Adrenal gland (tissue), 12 donors: Measurements from ENCODE around the gene NFE2L2. TPM values are rescaled to one million over a fixed set of nuclear protein-coding genes. Genes with fewer than 3 reads are reported as not detected.

Experiments used
- DNase-seq, 7 donors: peaks; one replicate each; pipeline ENCODE4 v3.0.0-alpha.2; 2019 to 2020
- H3K27ac ChIP-seq, 5 donors: fragments of 200-600 bp; sonication (generic) in 4 of 5; 1 replicate in 3 of 5; 2 replicates in 2 of 5; pipeline versions ENCODE4 v1.5.1 to v1.8.0; 2016 to 2020; ENCODE audit warnings: mild to moderate bottlenecking in 1 of 5
- H3K27me3 ChIP-seq: fragments of 200-600 bp; 2 replicates; pipeline ENCODE4 v1.8.0; 2021
- H3K36me3 ChIP-seq, 2 donors: fragments of 200-600 bp; replicated peaks in 1 of 2; 1 replicate in 1 of 2; 2 replicates in 1 of 2; pipeline versions ENCODE4 v1.5.1 to v1.8.0; 2018 to 2022
- H3K4me1 ChIP-seq, 2 donors: fragments of 200-600 bp; replicated peaks in 1 of 2; 1 replicate in 1 of 2; 2 replicates in 1 of 2; pipeline versions ENCODE4 v1.5.1 to v1.8.0; 2018 to 2021
- H3K4me3 ChIP-seq, 4 donors: fragments of 200-600 bp; sonication (generic) in 3 of 4; one replicate each; pipeline ENCODE4 v1.5.1; 2016 to 2018
- H3K9me3 ChIP-seq, 3 donors: fragments of 200-600 bp; sonication (generic) in 1 of 3; replicated peaks in 1 of 3; 1 replicate in 2 of 3; 2 replicates in 1 of 3; pipeline versions ENCODE4 v1.5.1 to v1.8.0; 2016 to 2021
- POLR2A ChIP-seq, 2 donors: fragments of 450-650 bp; IDR thresholded peaks; one replicate each; pipeline ENCODE4 v1.6.1; 2017; ENCODE audit warnings: antibody characterized with exemption in 2 of 2, mild to moderate bottlenecking in 2 of 2, moderate library complexity in 1 of 2
- WGBS, 4 donors: extraction: QIAGEN DNeasy Blood & Tissue Kit in 2 of 4; methylation state at CpG; one replicate each; pipeline versions ENCODE4 v1.1.5 to v1.1.7; 2013 to 2017; 5-methylcytosine and 5-hydroxymethylcytosine counted together
- intact Hi-C, 2 donors: fragments of 100-400 bp; cut with DNase I; formaldehyde crosslinking; loops; one replicate each; pipeline versions ENCODE4 v1.14.1 to v1.15.0; 2022 to 2023
- polyA plus RNA-seq, 3 donors: library from polyadenylated mRNA; stranded (reverse); fragments of 200-250 nt in 2 of 3; fragments of 350-450 nt in 1 of 3; fragmentation: Illumina TruSeq in 1 of 3; extraction: RNeasy Lipid Tissue Mini Kit (QIAGEN cat#74804) in 1 of 3; gene quantifications; one replicate each; pipeline ENCODE4 v1.2.3, GENCODE V29; 2013 to 2014
- total RNA-seq, 9 donors: library from RNA; depleted of rRNA in 4 of 9; stranded (reverse); fragments of >200 nt in 4 of 9; fragments of 120-200 nt in 1 of 9; fragmentation: NEBNext Ultra II Directional in 1 of 9; extraction: Animal tissue kit (Norgen Biotek cat#: 25700) in 1 of 9; gene quantifications; one replicate each; pipeline versions ENCODE4 v1.1.0 to v1.2.4, GENCODE V29; 2013 to 2023
- TF ChIP-seq, protein P1 (sequence below), 6 experiments: fragments of 450-650 bp in 4 of 6; fragments of 200-600 bp in 2 of 6; sonication (generic) in 1 of 6; IDR thresholded peaks; 1 replicate in 5 of 6; 2 replicates in 1 of 6; pipeline versions ENCODE4 v1.5.1 to v1.8.0; 2016 to 2021; ENCODE audit warnings: antibody characterized with exemption in 6 of 6, mild to moderate bottlenecking in 2 of 6, moderate library complexity in 1 of 6
- donor health status: healthy with polysubstance abuse.
- donor health status: Bipolar disorder and iron deficiency.
- donor health status: DM: yes; HTN: yes; CAD: no.
- donor health status: DM: no; HTN: no; CAD: no.
- donor health status: DM: no; HTN: no; CAD: no.
- donor health status: DM: yes; HTN: yes; CAD: no.

The NFE2L2 gene
- total and polyA plus RNA-seq, 12 donors: 41.1 to 119 (median 80.4) TPM

DNA sequence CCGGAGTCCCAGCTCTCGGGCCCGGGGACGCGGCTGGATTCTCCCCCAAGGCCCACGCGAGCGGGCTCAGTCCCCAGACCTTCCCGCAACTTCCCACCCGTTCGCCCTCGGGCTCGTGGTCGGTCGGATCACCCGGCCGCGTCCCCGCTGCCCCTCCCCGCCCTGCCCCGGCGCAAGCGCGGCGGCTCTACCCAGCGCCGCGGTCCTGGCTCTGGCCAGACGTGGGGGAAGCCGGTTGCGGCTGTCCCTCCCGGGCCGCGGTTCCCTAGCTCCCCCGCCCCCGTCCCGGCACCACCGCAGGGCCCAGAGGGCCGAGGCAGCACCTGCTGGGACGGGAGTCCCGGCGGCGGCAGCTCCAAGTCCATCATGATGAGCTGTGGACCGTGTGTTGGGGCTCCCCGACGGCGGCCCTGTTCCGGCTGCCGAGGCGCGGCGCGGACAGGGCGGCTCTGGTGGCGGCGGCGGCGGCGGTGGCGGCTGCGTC lies 276 bp downstream of the NFE2L2 start:
- no peak for TF ChIP-seq POLR2A (IDR thresholded peaks at IDR 0.05)
- TF ChIP-seq, protein P1, sequence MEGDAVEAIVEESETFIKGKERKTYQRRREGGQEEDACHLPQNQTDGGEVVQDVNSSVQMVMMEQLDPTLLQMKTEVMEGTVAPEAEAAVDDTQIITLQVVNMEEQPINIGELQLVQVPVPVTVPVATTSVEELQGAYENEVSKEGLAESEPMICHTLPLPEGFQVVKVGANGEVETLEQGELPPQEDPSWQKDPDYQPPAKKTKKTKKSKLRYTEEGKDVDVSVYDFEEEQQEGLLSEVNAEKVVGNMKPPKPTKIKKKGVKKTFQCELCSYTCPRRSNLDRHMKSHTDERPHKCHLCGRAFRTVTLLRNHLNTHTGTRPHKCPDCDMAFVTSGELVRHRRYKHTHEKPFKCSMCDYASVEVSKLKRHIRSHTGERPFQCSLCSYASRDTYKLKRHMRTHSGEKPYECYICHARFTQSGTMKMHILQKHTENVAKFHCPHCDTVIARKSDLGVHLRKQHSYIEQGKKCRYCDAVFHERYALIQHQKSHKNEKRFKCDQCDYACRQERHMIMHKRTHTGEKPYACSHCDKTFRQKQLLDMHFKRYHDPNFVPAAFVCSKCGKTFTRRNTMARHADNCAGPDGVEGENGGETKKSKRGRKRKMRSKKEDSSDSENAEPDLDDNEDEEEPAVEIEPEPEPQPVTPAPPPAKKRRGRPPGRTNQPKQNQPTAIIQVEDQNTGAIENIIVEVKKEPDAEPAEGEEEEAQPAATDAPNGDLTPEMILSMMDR (IDR thresholded peaks at IDR 0.05): no peak
- Histone ChIP-seq H3K27ac (peak overlapping the region; percentile 98 to 100 (median 99)), H3K4me1 (peaks cover 21 to 41% of the 10 kb centered on the region in 2 donors), H3K9me3 (no peaks in the 10 kb centered on the region), H3K4me3 (peak overlapping the region; percentile 79 to 96 (median 84)), H3K36me3 (no peaks in the 10 kb centered on the region), H3K27me3 (no peaks in the 10 kb centered on the region)
- intact Hi-C loops: loop anchor here (5.0 to 10.0 kb wide), 3 partner anchors 47 to 99 kb away; no protein-coding TSS in a partner anchor
- WGBS, 4 donors: 0% methylated on average over 50 to 61 of the region's 61 CpGs; no CpG with 5 or more reads in 2 of the 4 donors
- DNase-seq: peak in 4 of 7 donors; percentile 45 to 59 (median 50)

DNA sequence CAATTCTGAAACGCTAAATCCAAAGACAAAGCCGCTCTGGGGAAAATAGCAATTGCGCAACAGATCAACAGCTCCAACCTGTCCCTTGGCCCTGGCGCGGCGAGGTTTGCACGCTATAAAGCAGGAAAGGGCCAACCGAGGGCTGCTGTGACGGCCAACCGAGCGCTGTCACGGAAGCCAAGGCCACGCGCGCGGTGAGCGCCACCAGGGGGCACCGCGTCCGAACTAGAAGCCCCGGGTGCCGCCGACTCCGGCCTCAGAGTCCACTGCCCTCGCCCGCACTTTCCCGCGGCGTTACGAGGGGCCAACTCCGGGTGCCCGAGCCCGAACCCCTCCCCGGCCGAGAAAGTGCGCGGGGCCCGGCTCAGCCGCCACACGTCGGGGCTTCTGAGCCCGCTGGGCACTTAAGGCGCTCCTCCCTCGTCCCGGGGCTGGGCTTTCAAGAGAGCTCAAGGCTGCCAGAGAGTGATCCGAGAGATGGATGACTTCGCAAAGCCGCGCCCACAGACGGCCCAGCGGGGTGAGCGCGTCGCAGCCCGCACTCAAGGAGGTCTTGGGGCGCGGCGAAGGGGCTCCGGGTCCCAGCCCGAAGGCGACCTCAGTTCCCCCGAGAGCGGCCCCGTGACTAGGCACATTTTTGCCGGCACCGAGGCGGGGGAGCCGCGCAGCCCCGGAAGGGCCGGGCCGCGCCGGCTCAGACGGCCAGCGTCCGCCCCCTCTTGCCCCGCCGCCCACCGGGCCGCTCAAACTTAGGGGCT lies 897 bp downstream of the NFE2L2 start:
- DNase-seq: peak; percentile 98 to 99 (median 99)
- Histone ChIP-seq H3K36me3 (no peaks in the 10 kb centered on the region), H3K4me1 (peaks cover 21 to 48% of the 10 kb centered on the region in 2 donors), H3K4me3 (peak overlapping the region; percentile 79 to 96 (median 84)), H3K27ac (peak overlapping the region; percentile 98 to 100 (median 99)), H3K9me3 (no peaks in the 10 kb centered on the region), H3K27me3 (no peaks in the 10 kb centered on the region)
- intact Hi-C loops: loop anchor here (5.0 to 10.0 kb wide), 3 partner anchors 46 to 99 kb away; no protein-coding TSS in a partner anchor
- WGBS, 4 donors: 0 to 1% (median 1%) methylated on average over 20 to 81 of the region's 81 CpGs
- peak; percentile 73 to 83 for TF ChIP-seq POLR2A (IDR thresholded peaks at IDR 0.05)
- TF ChIP-seq, protein P1 (IDR thresholded peaks at IDR 0.05): peak; percentile 70 to 97 (median 86)

DNA sequence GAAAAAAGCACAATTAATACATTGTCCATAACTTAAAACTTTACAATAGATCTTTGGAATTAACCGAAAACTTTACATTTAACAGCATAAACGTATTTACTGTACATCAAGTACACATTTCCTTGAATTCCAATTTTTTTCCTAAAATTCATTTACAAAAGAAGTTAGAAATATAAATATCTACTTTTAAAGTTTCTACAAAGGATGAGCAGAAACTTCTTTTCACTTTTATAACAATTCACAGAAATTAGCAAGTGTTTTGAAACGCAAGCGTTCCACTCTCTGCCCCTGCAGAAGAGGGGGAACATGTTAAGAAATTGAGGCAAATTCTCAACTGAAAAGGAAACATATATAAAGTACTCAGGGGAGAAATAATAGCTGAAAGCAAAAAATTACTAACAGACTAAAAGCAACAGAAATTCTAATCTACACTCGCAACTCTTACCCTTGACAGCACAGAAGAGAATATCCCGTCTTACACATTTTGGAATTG lies 1.5 kb downstream of the NFE2L2 start:
- H3K9me3 ChIP-seq: no peaks in the 10 kb centered on the region
- peak overlapping the region in 3 of 4 donors; percentile 33 to 96 (median 79) for H3K4me3 ChIP-seq
- TF ChIP-seq POLR2A (IDR thresholded peaks at IDR 0.05): no peak
- TF ChIP-seq, protein P1 (IDR thresholded peaks at IDR 0.05): no peak
- H3K27me3 ChIP-seq: no peaks in the 10 kb centered on the region
- 0% methylated on average over 6 of the region's 6 CpGs for WGBS, 4 donors
- peaks cover 21 to 48% of the 10 kb centered on the region in 2 donors for H3K4me1 ChIP-seq
- no peaks in the 10 kb centered on the region for H3K36me3 ChIP-seq
- peak overlapping the region; percentile 98 to 100 (median 99) for H3K27ac ChIP-seq
- no peak for DNase-seq
- intact Hi-C loops: loop anchor here (5.0 to 10.0 kb wide), 3 partner anchors 46 to 98 kb away; no protein-coding TSS in a partner anchor

DNA sequence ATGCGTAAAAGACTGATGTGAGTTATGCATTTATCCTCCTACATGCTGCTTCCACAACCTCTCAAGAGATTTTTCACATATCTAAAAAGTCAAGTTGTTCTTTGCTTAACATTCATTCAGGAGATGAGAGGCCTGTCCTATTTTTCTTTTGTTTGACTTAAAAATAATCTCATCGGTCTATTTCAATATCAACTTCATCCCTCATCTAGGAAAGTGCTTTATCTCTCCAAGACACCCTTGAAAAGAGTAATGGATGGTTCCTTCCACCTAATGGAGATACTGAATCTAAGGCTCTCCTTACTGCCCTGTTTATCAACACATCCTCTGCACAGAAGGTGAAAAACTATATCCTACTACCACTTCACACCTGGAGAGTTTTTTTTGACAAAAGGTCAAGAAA lies 2.4 kb downstream of the NFE2L2 start:
- H3K27ac ChIP-seq: peak overlapping the region in 4 of 5 donors; percentile 48 to 100 (median 98)
- no peaks in the 10 kb centered on the region for H3K27me3 ChIP-seq
- DNase-seq: no peak
- peak overlapping the region in 1 of 4 donors; percentile 96 for H3K4me3 ChIP-seq
- TF ChIP-seq, protein P1 (IDR thresholded peaks at IDR 0.05): no peak
- no peak for TF ChIP-seq POLR2A (IDR thresholded peaks at IDR 0.05)
- H3K4me1 ChIP-seq: peaks cover 21 to 55% of the 10 kb centered on the region in 2 donors
- WGBS, 4 donors: 3 to 10% (median 8%) methylated on average over 2 of the region's 2 CpGs
- H3K36me3 ChIP-seq: no peaks in the 10 kb centered on the region
- intact Hi-C loops: loop anchor here (5.0 to 10.0 kb wide), 3 partner anchors 45 to 97 kb away; no protein-coding TSS in a partner anchor
- H3K9me3 ChIP-seq: no peaks in the 10 kb centered on the region
